K562 (cell line): Measurements from ENCODE around the gene FKBP9. TPM values are rescaled to one million over a fixed set of nuclear protein-coding genes. Genes with fewer than 3 reads are reported as not detected.

Experiments
- ARID4B ChIP-seq: sonication (generic); formaldehyde crosslinking; IDR thresholded peaks from 2 replicates; pipeline ENCODE4 v1.8.0; 2022; ENCODE audit warnings: mild to moderate bottlenecking, missing genetic modification reagents
- ASH1L ChIP-seq: fragments of 450-650 bp; IDR thresholded peaks from 2 replicates; pipeline ENCODE4 v1.6.1; 2018; ENCODE audit warnings: borderline replicate concordance, mild to moderate bottlenecking, low read depth; ENCODE audit not compliant: partially characterized antibody
- BRCA1 ChIP-seq, 2 experiments: fragments of 450-650 bp in 1 of 2; sonication (generic) in 1 of 2; formaldehyde crosslinking in 1 of 2; IDR thresholded peaks; 2 replicates each; pipeline versions ENCODE4 v1.5.0 to v1.6.1; 2017 to 2020; ENCODE audit warnings: mild to moderate bottlenecking in 1 of 2, missing genetic modification reagents in 1 of 2
- ELK1 ChIP-seq: sonication (generic); formaldehyde crosslinking; IDR thresholded peaks from 2 replicates; pipeline ENCODE4 v1.8.1; 2022; ENCODE audit warnings: missing genetic modification reagents
- ESRRB ChIP-seq: fragments of 250-450 bp; sonication (Bioruptor Pico); IDR thresholded peaks from 2 replicates; pipeline ENCODE4 v1.5.0; 2020; ENCODE audit warnings: mild to moderate bottlenecking, moderate library complexity, borderline replicate concordance
- EZH2 ChIP-seq: IDR thresholded peaks from 2 replicates; pipeline ENCODE4 v1.6.1; 2012; ENCODE audit warnings: low read depth, mild to moderate bottlenecking, inconsistent platforms, low read length, borderline replicate concordance
- HDAC1 ChIP-seq, 2 experiments: fragments of 450-650 bp; IDR thresholded peaks; 2 replicates each; pipeline ENCODE4 v1.6.1; 2016 to 2017; ENCODE audit warnings: inconsistent platforms in 1 of 2, mild to moderate bottlenecking in 1 of 2, moderate library complexity in 1 of 2
- HMGN3 ChIP-seq: IDR thresholded peaks from 2 replicates; pipeline ENCODE4 v1.6.1; 2011; ENCODE audit warnings: borderline replicate concordance, low read depth, mild to moderate bottlenecking, mixed read lengths, low read length; ENCODE audit not compliant: insufficient read length; ENCODE audit errors: extremely low read depth
- KDM1A ChIP-seq, 2 experiments: fragments of 450-650 bp; IDR thresholded peaks; 2 replicates each; pipeline ENCODE4 v1.6.1; 2016; ENCODE audit warnings: mild to moderate bottlenecking in 2 of 2
- MCM7 ChIP-seq, 2 experiments: fragments of 450-650 bp; IDR thresholded peaks; 2 replicates each; pipeline ENCODE4 v1.6.1; 2016 to 2018
- NELFE ChIP-seq: IDR thresholded peaks from 2 replicates; pipeline ENCODE4 v1.6.1; 2011; ENCODE audit warnings: mild to moderate bottlenecking; ENCODE audit not compliant: insufficient read depth, insufficient read length
- NR2C2 ChIP-seq, 2 experiments: fragments of 200-800 bp in 1 of 2; sonication (Bioruptor generic) in 1 of 2; sonication (generic) in 1 of 2; formaldehyde crosslinking in 1 of 2; IDR thresholded peaks; 2 replicates each; pipeline versions ENCODE4 v1.6.1 to v1.8.0; 2016 to 2022; ENCODE audit warnings: mild to moderate bottlenecking in 1 of 2, missing compliant biosample characterization in 1 of 2, missing genetic modification characterization in 1 of 2, missing genetic modification reagents in 1 of 2
- PHTF2 ChIP-seq: fragments of 250-450 bp; sonication (Bioruptor Pico); IDR thresholded peaks from 2 replicates; pipeline ENCODE4 v1.5.0; 2021; ENCODE audit warnings: mild to moderate bottlenecking
- PML ChIP-seq: IDR thresholded peaks from 2 replicates; pipeline ENCODE4 v1.6.1; 2012; ENCODE audit warnings: low read length, inconsistent platforms
- ZEB2 ChIP-seq: fragments of 450-650 bp; IDR thresholded peaks from 2 replicates; pipeline ENCODE4 v1.6.1; 2016
- polyA plus RNA-seq, 8 experiments: library from polyadenylated mRNA; depleted of rRNA in 4 of 8; stranded (reverse) in 5 of 8; unstranded in 3 of 8; fragments of >200 nt; fragmentation: Nextera tagmentation in 2 of 8; fragmentation: Illumina TruSeq in 1 of 8; extraction: Ambion mirVana in 2 of 8; extraction: Trizol in 1 of 8; gene quantifications; 2 replicates each; pipeline versions ENCODE4 v1.2.1 to v1.2.3, GENCODE V29; 2011 to 2014; ENCODE audit warnings: inconsistent platforms in 1 of 8, missing spikeins in 1 of 8
- total RNA-seq, 7 experiments: library from RNA; depleted of rRNA in 6 of 7; stranded (reverse); fragments of >200 nt in 6 of 7; fragmentation: Illumina TruSeq in 2 of 7; extraction: Trizol in 2 of 7; gene quantifications; 2 replicates each; pipeline versions ENCODE4 v1.2.1 to v1.2.3, GENCODE V29; 2011 to 2021; ENCODE audit warnings: low replicate concordance in 1 of 7
- TF ChIP-seq, protein P1 (sequence below): fragments of 450-650 bp; formaldehyde crosslinking; IDR thresholded peaks from 2 replicates; pipeline ENCODE4 v1.4.0; 2020; ENCODE audit warnings: mild to moderate bottlenecking, mixed read lengths

The FKBP9 gene
- total and polyA plus RNA-seq, 9 of the 15 experiments (the other 6 are each of a cell fraction or from before 2014, with no cell fraction given) = 5.9 to 23.7 (median 15.8) TPM

DNA sequence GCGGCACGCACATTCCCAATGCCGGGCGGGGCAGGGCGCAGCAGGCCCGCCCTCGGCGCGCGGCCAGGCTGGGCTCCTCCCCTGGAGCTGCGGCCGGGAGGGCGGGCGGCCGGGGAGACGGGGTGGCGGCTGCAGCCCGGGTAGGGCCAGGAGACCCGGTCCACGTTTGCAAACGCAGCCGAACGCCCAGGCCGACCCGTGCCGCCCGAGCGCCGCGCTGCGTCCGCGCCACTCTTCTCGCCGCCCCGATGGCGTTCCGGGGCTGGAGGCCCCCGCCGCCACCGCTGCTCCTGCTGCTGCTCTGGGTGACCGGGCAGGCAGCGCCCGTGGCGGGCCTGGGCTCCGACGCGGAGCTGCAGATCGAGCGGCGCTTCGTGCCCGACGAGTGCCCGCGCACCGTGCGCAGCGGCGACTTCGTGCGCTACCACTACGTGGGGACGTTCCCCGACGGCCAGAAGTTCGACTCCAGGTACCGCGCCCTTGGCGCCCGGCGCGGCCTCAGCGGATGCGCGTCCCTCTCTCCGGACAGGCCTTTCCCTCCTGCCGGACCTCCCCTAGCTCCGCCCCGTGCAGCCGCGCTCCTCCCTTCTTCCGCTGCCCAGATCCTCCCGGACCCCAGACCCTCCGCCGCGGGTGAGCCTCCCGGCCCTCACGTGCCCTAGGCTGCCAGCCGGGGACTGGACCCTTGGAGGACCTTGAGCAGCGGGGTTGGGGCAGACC is at the start of gene FKBP9 (continued):
- TF ChIP-seq HDAC1 (IDR thresholded peaks at IDR 0.05) = peak in 1 of 2 experiments; percentile 47; a peak in 2 of 4 replicates
- TF ChIP-seq, protein P1, sequence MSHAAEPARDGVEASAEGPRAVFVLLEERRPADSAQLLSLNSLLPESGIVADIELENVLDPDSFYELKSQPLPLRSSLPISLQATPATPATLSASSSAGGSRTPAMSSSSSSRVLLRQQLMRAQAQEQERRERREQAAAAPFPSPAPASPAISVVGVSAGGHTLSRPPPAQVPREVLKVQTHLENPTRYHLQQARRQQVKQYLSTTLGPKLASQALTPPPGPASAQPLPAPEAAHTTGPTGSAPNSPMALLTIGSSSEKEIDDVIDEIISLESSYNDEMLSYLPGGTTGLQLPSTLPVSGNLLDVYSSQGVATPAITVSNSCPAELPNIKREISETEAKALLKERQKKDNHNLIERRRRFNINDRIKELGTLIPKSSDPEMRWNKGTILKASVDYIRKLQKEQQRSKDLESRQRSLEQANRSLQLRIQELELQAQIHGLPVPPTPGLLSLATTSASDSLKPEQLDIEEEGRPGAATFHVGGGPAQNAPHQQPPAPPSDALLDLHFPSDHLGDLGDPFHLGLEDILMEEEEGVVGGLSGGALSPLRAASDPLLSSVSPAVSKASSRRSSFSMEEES (CRISPR knock-in tag) = no peak
- no peak for TF ChIP-seq ZEB2
- TF ChIP-seq MCM7 (IDR thresholded peaks at IDR 0.05) = no peak
- TF ChIP-seq ASH1L = no peak
- TF ChIP-seq PHTF2 = no peak
- 0 out of 4 replicates have a peak, but pooled peaks of 1 of the 2 experiments have one; percentile 87 for TF ChIP-seq KDM1A (IDR thresholded peaks at IDR 0.05)
- peak; percentile 30; the same call in 1 of the 2 replicates for TF ChIP-seq PML
- TF ChIP-seq EZH2 = no peak
- TF ChIP-seq BRCA1 (IDR thresholded peaks at IDR 0.05) = no peak
- TF ChIP-seq BRCA1 (CRISPR knock-in tag; IDR thresholded peaks at IDR 0.05) = no peak; the same call in 1 of the 2 replicates
- TF ChIP-seq HMGN3 = peak; percentile 39
- TF ChIP-seq ELK1 (CRISPR knock-in tag) = no peak
- no peak for TF ChIP-seq NELFE
- TF ChIP-seq ESRRB = no peak
- TF ChIP-seq ARID4B (CRISPR knock-in tag) = peak; percentile 83
- peak; percentile 63 for TF ChIP-seq NR2C2 (CRISPR knock-in tag; IDR thresholded peaks at IDR 0.05)
- TF ChIP-seq NR2C2 (tag; IDR thresholded peaks at IDR 0.05) = no peak
